B cell (primary cell): Measurements from ENCODE around the gene PDSS1. TPM values are rescaled to one million over a fixed set of nuclear protein-coding genes. Genes with fewer than 3 reads are reported as not detected.

ENCODE experiments used
- ATAC-seq: fragments of 200-7000 bp; cut with Tn5 transposase; one replicate; pipeline ENCODE4 v1.10.0; 2021; ENCODE audit warnings: low read depth, mild to moderate bottlenecking, moderate number of reproducible peaks, moderate library complexity
- CTCF ChIA-PET: fragments of 350-600 bp; sonication (Branson Sonifier 250); formaldehyde crosslinking; loops from one replicate; lab custom pipeline; 2021; ENCODE audit warnings: antibody characterized with exemption, inconsistent platforms; lab: Charles Lee
- POLR2A ChIA-PET: fragments of 350-600 bp; sonication (Branson Sonifier 250); formaldehyde crosslinking; loops from one replicate; lab custom pipeline; 2021; ENCODE audit warnings: antibody characterized with exemption; lab: Charles Lee
- DNase-seq: peaks from one replicate; pipeline ENCODE4 v3.0.0; 2013
- H2AFZ ChIP-seq: 2 replicates; pipeline ENCODE4 v1.6.1; 2012; ENCODE audit warnings: mild to moderate bottlenecking, low read depth, low read length; ENCODE audit not compliant: insufficient read depth, poor library complexity, severe bottlenecking
- H3K27ac ChIP-seq, 2 donors: 1 replicate in 1 of 2; 2 replicates in 1 of 2; pipeline ENCODE4 v1.5.1; 2012 to 2013; ENCODE audit warnings: low read length in 2 of 2, mild to moderate bottlenecking in 2 of 2, moderate library complexity in 1 of 2
- H3K27me3 ChIP-seq, 4 experiments: fragments of 200-600 bp in 1 of 4; sonication (generic) in 1 of 4; replicated peaks in 1 of 4; 1 replicate in 2 of 4; 2 replicates in 2 of 4; pipeline versions ENCODE4 v1.6.1 to v1.7.0; 2013 to 2016; ENCODE audit warnings: low read length in 3 of 4, mild to moderate bottlenecking in 2 of 4, mixed read lengths in 1 of 4, moderate library complexity in 1 of 4; ENCODE audit not compliant: insufficient read depth in 4 of 4, control insufficient read depth in 3 of 4; ENCODE audit errors: control extremely low read depth in 1 of 4
- H3K36me3 ChIP-seq, 2 experiments: replicated peaks in 1 of 2; 1 replicate in 1 of 2; 2 replicates in 1 of 2; pipeline versions ENCODE4 v1.6.1 to v1.7.1; 2013; ENCODE audit warnings: low read length in 1 of 2; ENCODE audit not compliant: insufficient read depth in 2 of 2, control insufficient read depth in 1 of 2; ENCODE audit errors: control extremely low read depth in 1 of 2, extremely low read depth in 1 of 2
- H3K4me1 ChIP-seq, 2 donors: fragments of 200-600 bp in 1 of 2; sonication (generic) in 1 of 2; 1 replicate in 1 of 2; 2 replicates in 1 of 2; pipeline versions ENCODE4 v1.5.1 to v1.6.1; 2013 to 2017; ENCODE audit warnings: low read length in 2 of 2; ENCODE audit not compliant: control insufficient read depth in 2 of 2, insufficient read depth in 2 of 2
- H3K4me2 ChIP-seq: replicated peaks from 2 replicates; pipeline ENCODE3; 2012; ENCODE audit warnings: mild to moderate bottlenecking, low read depth, low read length; ENCODE audit not compliant: poor library complexity, severe bottlenecking
- H3K4me3 ChIP-seq, 5 experiments: fragments of 200-600 bp in 1 of 5; sonication (generic) in 1 of 5; 1 replicate in 3 of 5; 2 replicates in 2 of 5; pipeline versions ENCODE4 v1.5.1 to v1.7.0; 2011 to 2016; ENCODE audit warnings: low read length in 4 of 5, mild to moderate bottlenecking in 4 of 5, low read depth in 2 of 5, control low read depth in 1 of 5, moderate library complexity in 1 of 5; ENCODE audit not compliant: insufficient read depth in 1 of 5; ENCODE audit errors: control extremely low read depth in 1 of 5, extremely low read depth in 1 of 5
- H3K79me2 ChIP-seq: fragments of 200-600 bp; sonication (generic); one replicate; pipeline ENCODE4 v1.6.0; 2016; ENCODE audit warnings: low read length; ENCODE audit not compliant: control insufficient read depth, insufficient read depth
- H3K9ac ChIP-seq: fragments of 200-600 bp; sonication (generic); 2 replicates; pipeline ENCODE4 v1.6.1; 2017; ENCODE audit warnings: mild to moderate bottlenecking, low read length, moderate library complexity
- H3K9me3 ChIP-seq, 3 donors: one replicate each; pipeline versions ENCODE4 v1.6.1 to v1.7.1; 2013; ENCODE audit warnings: low read length in 2 of 3; ENCODE audit not compliant: control insufficient read depth in 2 of 3, insufficient read depth in 1 of 3; ENCODE audit errors: control extremely low read depth in 1 of 3
- H4K20me1 ChIP-seq: 2 replicates; pipeline ENCODE4 v1.6.0; 2012; ENCODE audit warnings: mild to moderate bottlenecking, low read length; ENCODE audit not compliant: insufficient read depth, control insufficient read depth, poor library complexity, severe bottlenecking
- H3K27ac Mint-ChIP-seq: one replicate; pipeline ENCODE4 v1.8.0; 2021; ENCODE audit warnings: mixed read lengths
- H3K27me3 Mint-ChIP-seq: one replicate; pipeline ENCODE4 v1.8.0; 2021; ENCODE audit warnings: mixed read lengths
- H3K4me1 Mint-ChIP-seq: one replicate; pipeline ENCODE4 v1.8.0; 2021; ENCODE audit warnings: mixed read lengths
- H3K4me3 Mint-ChIP-seq: one replicate; pipeline ENCODE4 v1.8.0; 2021; ENCODE audit warnings: mixed read lengths
- H3K9me3 Mint-ChIP-seq: one replicate; pipeline ENCODE4 v1.8.0; 2022; ENCODE audit warnings: mixed read lengths; ENCODE audit not compliant: insufficient read depth
- CTCF ChIP-seq: fragments of 200-600 bp; IDR thresholded peaks from one replicate; pipeline ENCODE4 v1.8.0; 2022; ENCODE audit warnings: antibody characterized with exemption, mild to moderate bottlenecking
- EZH2 ChIP-seq: IDR thresholded peaks from 2 replicates; pipeline ENCODE4 v1.6.1; 2012; ENCODE audit warnings: borderline replicate concordance, low read depth, mild to moderate bottlenecking, moderate library complexity, low read length; ENCODE audit not compliant: insufficient read depth, poor library complexity, severe bottlenecking
- WGBS: methylation state at CpG from one replicate; pipeline ENCODE4 v1.1.5; 2013; ENCODE audit warnings: missing lambda C conversion rate; ENCODE audit not compliant: insufficient coverage; 5-methylcytosine and 5-hydroxymethylcytosine counted together
- intact Hi-C: fragments of 100-400 bp; cut with micrococcal nuclease; formaldehyde crosslinking; loops from one replicate; pipeline ENCODE4 v1.10.0; 2022
- polyA plus RNA-seq: library from polyadenylated mRNA; depleted of rRNA; stranded (reverse); fragments of >200 nt; gene quantifications from 2 replicates; pipeline ENCODE4 v1.2.3, GENCODE V29; 2012
- total RNA-seq, 2 donors: library from RNA; stranded (reverse); fragments of 120-200 nt in 1 of 2; gene quantifications; 1 replicate in 1 of 2; 2 replicates in 1 of 2; pipeline versions ENCODE4 v1.2.3 to v1.2.4, GENCODE V29; 2013 to 2022

PDSS1 gene
- total and polyA plus RNA-seq, 2 donors (not counting 1 experiment from before 2014, with no cell fraction given), result 3.6 to 4.7 TPM

- Mint-ChIP-seq H3K27ac (peak overlapping the region; percentile 90), H3K4me1 (peaks cover 18% of the 10 kb centered on the region), H3K4me3 (peak overlapping the region; percentile 93), H3K9me3 (no peaks in the 10 kb centered on the region), H3K27me3 (no peaks in the 10 kb centered on the region)
- Histone ChIP-seq H3K36me3 (no peaks in the 10 kb centered on the region), H3K4me3 (peak overlapping the region; percentile 41 to 95 (median 94)), H3K4me1 (peaks cover 10 to 13% of the 10 kb centered on the region in 2 donors), H3K79me2 (peaks cover 34% of the 10 kb centered on the region), H3K27ac (peak overlapping the region; percentile 64 to 73), H4K20me1 (no peaks in the 10 kb centered on the region), H3K4me2 (peak overlapping the region; percentile 87), H3K9ac (peak overlapping the region; percentile 87), H2AFZ (peak overlapping the region; percentile 95), H3K9me3 (no peaks in the 10 kb centered on the region), H3K27me3 (no peaks in the 10 kb centered on the region)
- no peak for ATAC-seq
- intact Hi-C loops, result loop anchor here (1.0 to 5.0 kb wide), 3 partner anchors 40 to 546 kb away; partner anchors contain the start of gene ACBD5
- WGBS, result 0% methylated on average over 3 of the region's 11 CpGs
- DNase-seq, result no peak
- ChIA-PET CTCF (interaction anchor here (0.5 to 2.3 kb wide), 5 partner anchors 10 to 361 kb away, joined by 3 to 10 read pairs (median 4); no protein-coding TSS in a partner anchor), POLR2A (interaction anchor here (0.6 kb wide), 3 partner anchors 19 to 221 kb away, joined by 3 to 5 read pairs (median 5); no protein-coding TSS in a partner anchor)
- no peak for TF ChIP-seq EZH2
- TF ChIP-seq CTCF, result no peak
Observed at GRCh38 chr10:26696786-26697162, 727 bp upstream of the PDSS1 start.

- H3K4me3 Mint-ChIP-seq, result peak overlapping the region; percentile 93
- H3K4me3 ChIP-seq, result peak overlapping the region; percentile 49 to 95 (median 94)
- H3K9me3 ChIP-seq, result no peaks in the 10 kb centered on the region
- H3K36me3 ChIP-seq, result no peaks in the 10 kb centered on the region
- no peak for ATAC-seq
- intact Hi-C loops, result loop anchor here (1.0 to 5.0 kb wide), 3 partner anchors 39 to 544 kb away; partner anchors contain the start of gene ACBD5
- peaks cover 10 to 13% of the 10 kb centered on the region in 2 donors for H3K4me1 ChIP-seq
- peak overlapping the region in 1 of 2 donors; percentile 73 for H3K27ac ChIP-seq
- no peaks in the 10 kb centered on the region for H3K27me3 Mint-ChIP-seq
- no peaks in the 10 kb centered on the region for H4K20me1 ChIP-seq
- TF ChIP-seq CTCF (no peak), EZH2 (no peak)
- no peaks in the 10 kb centered on the region for H3K9me3 Mint-ChIP-seq
- peaks cover 18% of the 10 kb centered on the region for H3K4me1 Mint-ChIP-seq
- ChIA-PET CTCF (interaction anchor here (0.6 to 2.3 kb wide), 2 partner anchors 28 to 184 kb away, joined by 4 to 8 read pairs; no protein-coding TSS in a partner anchor), POLR2A (no interaction called here)
- no peaks in the 10 kb centered on the region for H3K27me3 ChIP-seq
- peak overlapping the region; percentile 87 for H3K9ac ChIP-seq
- H3K4me2 ChIP-seq, result peak overlapping the region; percentile 87
- peak overlapping the region; percentile 81 for H3K27ac Mint-ChIP-seq
- peak overlapping the region; percentile 95 for H2AFZ ChIP-seq
- H3K79me2 ChIP-seq, result peaks cover 34% of the 10 kb centered on the region
- WGBS, result 3% methylated on average over 38 of the region's 42 CpGs
- no peak for DNase-seq
Observed at GRCh38 chr10:26697922-26698608, 564 bp downstream of the PDSS1 start.
